Measurements from ENCODE around the gene TRAPPC14.

Gene TRAPPC14

DNA sequence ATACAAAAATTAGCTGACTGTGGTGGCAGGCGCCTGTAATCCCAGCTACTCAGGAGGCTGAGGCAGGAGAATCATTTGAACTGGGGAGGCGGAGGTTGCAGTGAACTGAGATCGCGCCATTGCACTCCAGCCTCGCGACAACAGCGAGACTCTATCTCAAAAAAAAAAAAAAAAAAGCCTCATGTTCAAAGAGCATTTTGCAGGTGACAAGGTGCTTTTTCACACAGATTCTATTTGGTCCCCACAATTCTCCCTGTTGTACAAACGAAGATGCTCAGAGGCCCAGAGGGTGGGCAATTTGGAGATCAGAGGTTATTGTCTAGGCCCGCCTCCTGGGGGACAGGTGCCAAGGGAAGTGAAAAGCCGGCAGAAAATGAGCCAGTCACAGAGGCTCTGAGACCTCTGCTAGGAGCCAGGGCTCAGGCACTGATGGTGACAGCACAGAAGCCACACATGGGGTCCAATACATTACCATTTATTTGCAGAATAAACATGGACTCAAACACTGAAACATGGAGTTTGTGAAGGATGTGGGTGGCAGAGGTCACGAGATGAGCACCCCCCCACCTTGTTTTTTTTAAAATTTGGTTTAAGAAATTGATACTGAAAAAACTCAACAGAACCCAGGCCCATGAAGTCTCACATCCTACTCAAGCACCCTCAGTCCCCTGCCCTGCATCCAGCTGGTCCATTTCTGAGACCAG is 10.8 kb upstream of the TRAPPC14 start:
- ATAC-seq (replicated peaks; ENCODE audit: extremely low read depth, poor library complexity, severe bottlenecking) (no peak), DNase-seq (ENCODE audit: low spot score in 2 of 2) (no peak)
- peaks cover 47% of the 10 kb centered on the region for H3K4me1 Mint-ChIP-seq
- H3K36me3 Mint-ChIP-seq (ENCODE audit: insufficient read depth) = peaks cover 6% of the 10 kb centered on the region
- H3K27ac Mint-ChIP-seq (ENCODE audit: low read depth) = no peak overlapping the region
- peak overlapping the region; percentile 64 for H3K4me3 Mint-ChIP-seq
- peaks cover 48% of the 10 kb centered on the region for H3K27me3 Mint-ChIP-seq
- H3K9me3 Mint-ChIP-seq = no peaks in the 10 kb centered on the region

DNA sequence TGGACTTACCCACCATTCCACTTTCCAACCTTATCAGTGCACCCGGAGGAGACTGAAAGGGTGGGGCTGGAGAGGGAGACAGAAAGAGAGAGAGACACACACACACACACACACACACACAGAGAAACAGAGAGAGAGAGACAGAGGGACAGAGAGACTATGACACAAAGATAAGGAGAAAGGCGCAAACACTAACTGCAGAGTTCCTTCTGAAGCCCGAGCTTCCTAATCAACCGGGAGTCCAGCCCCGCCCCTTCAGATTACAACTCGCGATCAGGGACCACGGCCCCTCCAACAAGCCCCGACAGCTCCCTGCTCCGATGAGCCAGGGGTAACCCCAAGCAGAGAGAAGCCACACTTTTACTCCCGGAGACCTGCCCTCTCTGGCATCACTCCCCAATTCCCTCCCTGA is 9.4 kb upstream of the TRAPPC14 start:
- peaks cover 53% of the 10 kb centered on the region for H3K4me1 Mint-ChIP-seq
- H3K27me3 Mint-ChIP-seq = peaks cover 48% of the 10 kb centered on the region
- peaks cover 7% of the 10 kb centered on the region for H3K36me3 Mint-ChIP-seq (ENCODE audit: insufficient read depth)
- H3K9me3 Mint-ChIP-seq = no peaks in the 10 kb centered on the region
- no peak for ATAC-seq (replicated peaks; ENCODE audit: extremely low read depth, poor library complexity, severe bottlenecking)
- H3K27ac Mint-ChIP-seq (ENCODE audit: low read depth) = peak overlapping the region; percentile 6
- no peak for DNase-seq (ENCODE audit: low spot score in 2 of 2)
- H3K4me3 Mint-ChIP-seq = peak overlapping the region; percentile 64

DNA sequence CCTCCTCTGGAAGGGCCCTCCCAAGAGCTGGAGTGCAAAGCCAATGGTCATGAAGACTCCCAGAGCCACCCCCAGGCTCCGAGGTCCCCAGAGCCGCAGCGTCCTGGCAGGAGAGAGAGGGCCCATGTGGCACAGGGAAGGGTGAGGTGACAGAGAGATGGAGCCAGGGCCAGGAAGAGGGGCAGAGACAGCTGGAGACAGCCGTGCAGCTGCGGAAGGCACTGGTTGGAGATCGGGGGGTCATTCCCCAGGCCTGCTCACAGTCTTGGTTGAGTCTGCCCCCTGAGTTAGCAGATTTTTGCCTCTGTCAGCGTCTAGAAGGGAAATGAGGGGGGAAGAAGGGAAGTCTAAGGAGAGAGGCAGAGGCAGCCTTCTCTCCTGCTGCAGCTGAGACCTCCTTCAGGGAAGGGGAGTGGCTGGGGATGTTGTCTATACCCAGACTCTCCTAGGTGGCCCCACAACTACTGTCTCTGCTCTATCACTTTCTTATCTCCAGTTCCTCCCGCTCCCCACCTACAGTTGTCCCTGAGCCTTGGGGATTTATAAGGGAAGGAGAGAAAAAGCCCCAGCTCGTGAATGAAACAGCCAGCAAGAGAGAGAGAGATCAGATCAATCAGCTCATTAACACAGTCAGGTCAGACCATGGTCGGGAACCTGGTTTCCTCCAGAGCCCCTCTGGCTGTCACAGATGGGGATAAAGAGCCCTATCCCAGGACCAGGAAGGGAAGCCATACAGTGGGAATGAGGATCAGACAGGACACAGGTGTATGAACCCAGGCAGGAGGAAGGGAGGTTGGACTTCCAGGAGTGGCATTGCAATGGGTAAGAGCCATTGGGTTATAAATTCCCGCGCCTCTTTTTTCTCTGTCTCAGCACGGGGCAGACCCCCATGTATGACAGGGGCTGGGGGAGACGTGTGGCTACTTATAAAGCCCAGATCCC is 8.7 kb upstream of the TRAPPC14 start:
- H3K27me3 Mint-ChIP-seq = peaks cover 48% of the 10 kb centered on the region

DNA sequence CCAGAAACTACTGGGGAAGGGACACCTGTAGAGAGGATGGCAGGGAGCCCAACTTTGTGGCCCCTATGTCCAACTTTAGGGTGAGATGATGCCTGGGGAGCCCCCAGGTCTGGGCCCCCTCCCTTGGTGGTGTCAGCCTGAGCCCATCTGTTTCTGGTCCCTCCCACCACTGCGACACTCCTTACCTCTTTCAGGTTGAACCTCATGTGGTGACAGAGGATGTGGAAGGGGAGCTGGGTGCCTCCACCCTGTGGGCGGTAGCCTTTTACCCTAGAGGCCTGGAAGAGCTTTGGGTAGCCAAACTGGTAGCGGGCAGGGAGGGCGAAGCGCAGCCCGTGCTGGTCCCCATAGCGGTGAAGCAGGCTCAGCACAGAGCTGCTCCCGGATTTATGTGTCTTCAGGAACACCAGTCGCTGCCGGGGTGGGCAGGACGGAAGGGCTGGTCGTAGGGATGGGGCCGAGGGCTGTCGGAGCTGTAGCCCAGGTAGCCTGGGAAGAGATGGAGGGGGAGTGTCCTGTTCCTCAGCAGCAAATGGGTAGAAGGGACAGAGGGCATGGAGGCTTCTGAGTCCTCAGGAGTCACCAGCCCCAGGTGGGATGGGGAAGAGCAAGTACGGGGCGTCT is 7.9 kb upstream of the TRAPPC14 start:
- Mint-ChIP-seq H3K27ac (ENCODE audit: low read depth) (no peak overlapping the region), H3K36me3 (ENCODE audit: insufficient read depth) (peaks cover 7% of the 10 kb centered on the region), H3K9me3 (no peaks in the 10 kb centered on the region), H3K27me3 (peaks cover 48% of the 10 kb centered on the region), H3K4me1 (peaks cover 48% of the 10 kb centered on the region), H3K4me3 (peak overlapping the region; percentile 51)
- peak; percentile 35 for ATAC-seq (replicated peaks; ENCODE audit: extremely low read depth, poor library complexity, severe bottlenecking)
- no peak for DNase-seq (ENCODE audit: low spot score in 2 of 2)

More for the DNA sequence above, 8.7 kb upstream of the TRAPPC14 start:
- Mint-ChIP-seq H3K9me3 (no peaks in the 10 kb centered on the region), H3K4me1 (peaks cover 53% of the 10 kb centered on the region), H3K4me3 (peak overlapping the region; percentile 64), H3K36me3 (ENCODE audit: insufficient read depth) (peaks cover 7% of the 10 kb centered on the region), H3K27ac (ENCODE audit: low read depth) (no peak overlapping the region)
- ATAC-seq (replicated peaks; ENCODE audit: extremely low read depth, poor library complexity, severe bottlenecking) = no peak
- no peak for DNase-seq (ENCODE audit: low spot score in 2 of 2)

DNA sequence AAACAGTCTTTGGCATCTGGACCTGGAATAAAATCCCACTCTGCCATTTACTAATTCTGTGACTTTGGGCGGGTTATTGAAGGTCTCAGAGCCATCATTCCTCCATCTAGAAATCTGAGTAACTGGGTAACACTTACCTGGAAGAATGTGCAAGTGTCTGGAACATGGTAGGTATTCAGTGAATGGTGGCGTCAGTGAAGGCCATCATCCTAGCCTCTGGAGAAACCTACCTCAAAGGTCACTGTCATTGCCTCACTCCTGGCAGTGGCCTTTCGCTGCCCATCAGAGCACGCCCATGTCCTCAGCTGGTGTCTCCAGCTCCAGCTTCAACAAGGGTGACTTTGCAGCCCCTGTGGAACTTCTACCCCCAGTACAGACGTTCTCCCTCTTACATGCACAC is 5.3 kb upstream of the TRAPPC14 start:
- no peak for ATAC-seq (replicated peaks; ENCODE audit: extremely low read depth, poor library complexity, severe bottlenecking)
- H3K27me3 Mint-ChIP-seq = peaks cover 34% of the 10 kb centered on the region

DNA sequence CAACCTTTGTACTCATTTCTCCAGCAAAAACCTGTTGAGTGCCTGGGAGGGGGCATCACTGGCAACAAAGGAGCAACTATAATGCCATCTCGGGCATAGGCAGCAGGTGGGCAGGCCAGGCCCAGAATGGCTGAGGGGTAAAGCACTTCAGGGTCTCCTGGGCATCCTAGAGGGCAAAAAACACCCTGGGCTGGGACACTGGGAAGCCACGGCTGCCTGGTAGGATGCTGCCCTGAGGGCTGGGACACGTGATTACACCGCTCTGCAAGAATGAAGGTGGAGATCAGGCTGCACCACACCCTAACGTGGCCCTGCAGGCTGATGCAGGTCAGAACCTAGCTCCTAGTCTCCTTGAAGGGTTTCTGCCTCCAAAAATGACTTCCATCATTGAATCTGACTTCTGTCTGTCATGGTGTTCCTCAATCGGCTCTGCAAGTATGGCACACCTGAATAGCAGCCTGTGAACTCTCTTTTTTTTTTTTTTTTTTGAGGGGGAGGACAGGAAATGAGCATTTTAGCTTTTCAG is 4.5 kb upstream of the TRAPPC14 start:
- no peak for DNase-seq (ENCODE audit: low spot score in 2 of 2)
- peaks cover 26% of the 10 kb centered on the region for H3K27me3 Mint-ChIP-seq
- peak; percentile 10 for ATAC-seq (replicated peaks; ENCODE audit: extremely low read depth, poor library complexity, severe bottlenecking)
- no peak overlapping the region for H3K27ac Mint-ChIP-seq (ENCODE audit: low read depth)
- H3K36me3 Mint-ChIP-seq (ENCODE audit: insufficient read depth) = peaks cover 5% of the 10 kb centered on the region
- peaks cover 30% of the 10 kb centered on the region for H3K4me1 Mint-ChIP-seq
- H3K9me3 Mint-ChIP-seq = no peaks in the 10 kb centered on the region
- H3K4me3 Mint-ChIP-seq = peak overlapping the region; percentile 50

More for the DNA sequence above, 5.3 kb upstream of the TRAPPC14 start:
- Mint-ChIP-seq H3K27ac (ENCODE audit: low read depth) (no peak overlapping the region), H3K9me3 (no peaks in the 10 kb centered on the region), H3K4me3 (no peak overlapping the region), H3K36me3 (ENCODE audit: insufficient read depth) (peaks cover 5% of the 10 kb centered on the region), H3K4me1 (peaks cover 38% of the 10 kb centered on the region)
- no peak for DNase-seq (ENCODE audit: low spot score in 2 of 2)

DNA sequence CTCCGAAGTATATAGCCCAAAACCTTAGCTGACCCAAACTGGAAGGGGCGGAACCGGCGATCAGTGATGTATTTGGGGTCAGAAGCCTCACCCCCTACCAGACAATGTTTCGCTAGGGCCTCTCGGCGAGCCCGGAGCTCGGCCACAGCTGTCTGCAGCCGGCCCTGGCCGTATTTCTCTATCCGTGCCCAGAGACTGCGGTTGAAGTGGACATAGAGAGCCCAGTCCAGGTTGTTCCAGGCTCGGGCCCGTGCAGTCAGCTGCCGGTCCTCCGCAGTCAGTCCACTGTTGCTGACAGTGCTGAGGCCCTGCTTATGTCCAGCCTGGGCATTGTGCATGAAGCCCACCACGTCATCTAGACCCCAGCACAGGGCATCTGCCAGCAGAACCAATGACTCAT is 1.5 kb upstream of the TRAPPC14 start:
- Mint-ChIP-seq H3K36me3 (ENCODE audit: insufficient read depth) (peaks cover 6% of the 10 kb centered on the region), H3K27ac (ENCODE audit: low read depth) (no peak overlapping the region), H3K4me3 (peak overlapping the region; percentile 78), H3K4me1 (peaks cover 31% of the 10 kb centered on the region), H3K27me3 (no peaks in the 10 kb centered on the region), H3K9me3 (no peaks in the 10 kb centered on the region)
- ATAC-seq (replicated peaks; ENCODE audit: extremely low read depth, poor library complexity, severe bottlenecking) (no peak), DNase-seq (ENCODE audit: low spot score in 2 of 2) (no peak)

DNA sequence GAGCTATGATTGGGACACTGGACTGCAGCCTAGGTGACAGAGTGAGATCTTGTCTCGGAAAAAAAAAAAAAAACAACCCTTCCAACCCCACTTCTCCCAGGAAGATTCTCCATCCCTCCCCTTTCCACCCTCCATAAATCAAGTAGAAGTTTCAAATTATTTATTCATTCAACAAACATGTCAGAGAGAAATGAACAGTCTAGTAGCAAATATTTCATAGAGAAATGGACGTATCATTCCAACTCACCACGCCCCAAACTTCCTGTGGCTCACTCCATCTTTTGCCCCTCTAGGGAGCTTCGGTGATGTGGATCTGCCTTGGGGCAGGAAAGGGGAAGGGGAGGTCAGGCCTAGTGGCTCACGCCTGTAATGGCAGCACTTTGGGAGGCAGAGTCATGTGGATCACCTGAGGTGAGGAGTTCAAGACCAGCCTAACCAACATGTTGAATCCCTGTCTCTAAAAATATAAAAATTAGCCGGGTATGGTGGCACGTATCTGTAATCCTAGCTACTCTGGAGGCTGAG is 638 bp upstream of the TRAPPC14 start:
- Mint-ChIP-seq H3K9me3 (no peaks in the 10 kb centered on the region), H3K27ac (ENCODE audit: low read depth) (peak overlapping the region; percentile 46), H3K4me1 (peaks cover 31% of the 10 kb centered on the region), H3K36me3 (ENCODE audit: insufficient read depth) (peaks cover 8% of the 10 kb centered on the region), H3K4me3 (peak overlapping the region; percentile 78), H3K27me3 (no peaks in the 10 kb centered on the region)
- ATAC-seq (replicated peaks; ENCODE audit: extremely low read depth, poor library complexity, severe bottlenecking) = no peak
- no peak for DNase-seq (ENCODE audit: low spot score in 2 of 2)

DNA sequence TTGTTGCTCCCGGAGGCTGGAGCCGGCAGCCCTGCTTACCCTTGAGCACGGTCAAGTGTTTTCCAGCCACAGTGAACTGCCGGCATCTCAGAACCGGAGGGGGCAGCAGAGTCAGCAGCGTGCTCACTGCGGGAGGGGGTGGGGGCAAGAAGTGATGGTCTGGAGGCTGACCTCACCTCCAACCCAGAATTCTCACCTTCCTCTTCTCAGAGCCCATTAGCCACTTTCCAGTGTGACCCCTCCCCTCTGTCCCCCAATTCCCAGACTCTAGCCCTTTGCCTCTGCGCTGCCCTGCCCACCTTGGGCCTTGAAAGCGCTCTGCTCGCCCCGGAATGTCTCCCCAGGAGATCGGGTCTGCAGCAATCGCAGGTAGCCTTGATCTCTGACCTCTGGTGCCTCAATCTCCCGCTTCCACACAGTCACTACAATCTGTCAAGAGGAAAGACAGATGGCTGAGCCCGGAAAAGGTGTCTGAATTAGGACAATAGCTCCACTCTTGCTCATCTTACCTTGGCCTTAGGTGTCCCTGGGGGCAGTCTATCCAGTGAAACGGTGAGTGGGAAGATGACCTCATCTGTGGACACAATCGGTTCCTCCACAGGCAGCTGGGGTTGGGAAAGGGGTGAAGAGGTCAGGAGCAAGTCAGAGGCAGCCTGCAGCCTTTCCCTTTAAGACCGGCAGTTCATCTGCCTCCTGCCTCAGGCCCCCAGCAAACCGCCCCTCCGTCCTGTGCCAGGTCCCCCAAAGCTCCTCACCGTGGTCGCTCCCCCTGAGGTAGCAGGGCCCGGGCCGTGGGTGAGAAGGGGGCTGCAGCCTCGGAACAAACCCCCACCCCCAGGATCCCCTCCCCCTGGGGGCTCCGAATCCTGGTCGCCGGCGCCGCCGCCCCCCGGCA is 942 bp downstream of the TRAPPC14 start:
- H3K27me3 Mint-ChIP-seq = no peaks in the 10 kb centered on the region
- H3K4me3 Mint-ChIP-seq = peak overlapping the region; percentile 78
- peaks cover 12% of the 10 kb centered on the region for H3K36me3 Mint-ChIP-seq (ENCODE audit: insufficient read depth)
- peak; percentile 14 for ATAC-seq (replicated peaks; ENCODE audit: extremely low read depth, poor library complexity, severe bottlenecking)
- peaks cover 27% of the 10 kb centered on the region for H3K4me1 Mint-ChIP-seq
- H3K27ac Mint-ChIP-seq (ENCODE audit: low read depth) = peak overlapping the region; percentile 62
- no peaks in the 10 kb centered on the region for H3K9me3 Mint-ChIP-seq
- DNase-seq (ENCODE audit: low spot score in 2 of 2) = no peak

DNA sequence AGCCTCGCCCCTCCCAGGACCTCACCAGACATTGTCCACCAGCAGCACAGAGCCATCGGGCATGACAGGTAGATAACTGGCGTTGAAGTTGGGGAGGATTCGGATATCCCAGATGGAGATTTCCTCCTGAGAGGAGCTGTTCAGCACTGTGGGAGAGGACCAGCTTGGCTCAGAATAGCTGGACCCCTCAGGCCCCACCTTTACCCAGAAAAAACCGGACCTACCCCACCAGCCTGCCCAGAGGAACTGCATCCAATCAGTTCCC is 1.5 kb downstream of the TRAPPC14 start:
- H3K9me3 Mint-ChIP-seq = no peaks in the 10 kb centered on the region
- H3K27ac Mint-ChIP-seq (ENCODE audit: low read depth) = peak overlapping the region; percentile 53
- H3K27me3 Mint-ChIP-seq = no peaks in the 10 kb centered on the region
- peak overlapping the region; percentile 78 for H3K4me3 Mint-ChIP-seq
- ATAC-seq (replicated peaks; ENCODE audit: extremely low read depth, poor library complexity, severe bottlenecking) (no peak), DNase-seq (ENCODE audit: low spot score in 2 of 2) (no peak)
- peaks cover 32% of the 10 kb centered on the region for H3K4me1 Mint-ChIP-seq
- peaks cover 14% of the 10 kb centered on the region for H3K36me3 Mint-ChIP-seq (ENCODE audit: insufficient read depth)

DNA sequence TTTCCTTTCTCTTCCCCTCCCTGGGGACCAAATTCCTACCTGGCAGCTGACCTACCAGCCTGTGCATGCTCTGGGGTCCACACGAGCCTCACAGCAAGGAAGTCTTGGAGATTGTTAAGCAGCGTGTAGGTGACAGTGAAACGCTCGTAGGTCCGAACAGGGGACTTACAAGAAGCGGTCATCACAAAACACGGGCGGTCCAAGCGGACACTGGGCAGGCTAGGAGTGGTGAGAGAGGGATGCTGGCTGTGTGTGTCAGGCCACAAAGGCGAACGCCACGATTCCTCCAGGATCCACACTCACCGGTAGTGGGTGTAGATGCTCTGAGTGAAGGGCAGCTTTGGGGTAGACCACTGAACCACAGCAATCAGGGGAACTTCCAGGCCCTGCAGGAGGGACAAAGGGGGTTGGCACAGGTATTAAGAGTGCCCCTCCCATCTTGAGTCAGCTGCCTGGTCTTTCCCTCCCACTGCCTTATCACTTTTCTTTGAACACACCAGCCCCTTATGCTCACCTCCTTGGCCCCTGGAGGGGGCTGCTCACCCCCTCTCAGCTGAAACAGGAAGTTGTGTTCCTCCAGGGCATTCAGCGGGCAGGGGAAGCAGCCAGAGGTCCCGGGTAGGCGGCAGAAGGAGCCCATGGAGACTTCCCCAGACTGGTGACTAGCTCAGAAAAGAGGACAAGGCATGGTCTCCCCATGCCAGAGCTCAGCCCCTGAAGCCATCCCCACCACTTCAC is 2.0 kb downstream of the TRAPPC14 start:
- Mint-ChIP-seq H3K4me3 (peak overlapping the region; percentile 78), H3K27me3 (no peaks in the 10 kb centered on the region), H3K9me3 (no peaks in the 10 kb centered on the region), H3K36me3 (ENCODE audit: insufficient read depth) (peaks cover 19% of the 10 kb centered on the region), H3K27ac (ENCODE audit: low read depth) (peak overlapping the region; percentile 53), H3K4me1 (peaks cover 33% of the 10 kb centered on the region)
- no peak for DNase-seq (ENCODE audit: low spot score in 2 of 2)
- peak; percentile 47 for ATAC-seq (replicated peaks; ENCODE audit: extremely low read depth, poor library complexity, severe bottlenecking)

Measured in central memory CD8-positive, alpha-beta T cell (primary cell).